HG02588 (cell line): Measurements from ENCODE around the gene IDI1.
"Not testable (repeated sequence)": the region's sequence is repeated elsewhere in the genome, so short reads cannot be mapped to it uniquely, and the experiment has no call there.

Source experiments
- ATAC-seq: cut with Tn5 transposase; IDR thresholded peaks from one replicate; pipeline ENCODE4 v1.9.1; 2021; ENCODE audit warnings: mild to moderate bottlenecking, moderate library complexity; ENCODE audit not compliant: unreplicated experiment

Gene IDI1

GRCh38 chr10:1036341-1036791 is 12.6 kb downstream of the IDI1 start:
- peak; percentile 79 for ATAC-seq

DNA sequence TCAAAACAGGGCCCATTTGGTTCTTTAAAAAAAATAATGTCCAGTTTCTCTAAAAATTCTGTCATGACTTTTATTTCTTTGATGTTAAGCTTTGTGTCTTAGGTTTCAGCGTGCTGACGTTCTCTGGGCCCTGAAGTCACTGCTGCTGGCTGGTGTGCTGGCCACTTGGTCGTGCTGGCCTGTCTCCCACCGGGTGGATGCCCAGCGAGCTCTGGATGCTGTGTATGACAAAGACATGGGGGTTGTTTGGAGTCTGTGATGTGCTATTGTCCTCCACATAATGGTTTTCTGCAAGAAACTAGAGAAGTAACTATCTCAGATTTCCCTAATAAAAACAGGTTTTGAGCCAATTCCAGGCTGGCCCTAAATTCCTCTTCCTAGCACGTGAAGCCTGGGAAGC is 13.7 kb downstream of the IDI1 start:
- no peak for ATAC-seq

DNA sequence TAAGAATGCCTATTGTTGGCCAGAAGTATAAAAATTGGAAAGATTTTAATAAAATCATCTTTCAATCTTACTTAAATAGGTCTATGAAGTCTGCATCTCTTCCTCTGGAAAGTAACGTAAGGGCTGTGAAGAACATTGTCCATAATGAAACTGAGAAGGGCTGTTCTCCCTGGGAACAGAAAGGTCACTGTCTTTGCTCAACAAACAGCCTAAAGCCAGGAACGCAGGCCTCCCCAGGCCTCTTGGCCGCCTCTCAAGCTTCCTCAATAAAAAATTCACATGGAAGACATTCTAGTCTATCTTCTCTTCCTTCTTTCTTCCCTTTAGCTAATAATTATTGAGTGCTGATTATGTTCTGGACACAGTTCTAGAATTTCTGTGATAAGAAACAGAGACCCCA is 14.2 kb downstream of the IDI1 start:
- no peak for ATAC-seq

- ATAC-seq, result no peak
Observed at GRCh38 chr10:1033601-1034000, 15.3 kb downstream of the IDI1 start.

- ATAC-seq, result no peak
Observed at GRCh38 chr10:1029838-1030237, 19.1 kb downstream of the IDI1 start.

DNA sequence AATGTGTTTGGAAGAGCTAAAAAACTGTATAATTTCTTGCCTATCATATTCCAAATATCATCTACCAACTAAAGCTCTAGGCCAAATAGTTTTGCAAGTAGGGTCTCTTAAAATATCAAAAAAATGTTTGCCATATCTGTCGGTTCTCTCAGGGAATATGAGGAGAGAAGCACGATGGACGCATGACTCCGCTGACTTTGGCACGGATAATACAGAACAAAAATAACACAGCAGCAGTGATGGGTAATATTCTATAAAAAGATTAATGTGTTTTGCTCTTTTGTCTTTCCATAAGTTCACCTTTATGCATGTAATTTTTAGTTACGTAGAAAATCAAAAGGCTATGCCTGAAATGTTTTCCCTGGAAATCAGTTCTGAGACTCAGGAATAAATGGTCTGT is 22.3 kb downstream of the IDI1 start:
- no peak for ATAC-seq

GRCh38 chr10:1025683-1026082 is 23.2 kb downstream of the IDI1 start, which contains the start of gene IDI2:
IDI2 (minus strand) TSS chr10:1025859; CDS start chr10:1024723, 1,136 bp downstream.
- no peak for ATAC-seq

- ATAC-seq, result no peak
Observed at GRCh38 chr10:1024103-1024502, 24.8 kb downstream of the IDI1 start.

GRCh38 chr10:1022413-1022812 is 26.5 kb downstream of the IDI1 start:
- ATAC-seq, result no peak

GRCh38 chr10:1020958-1021357 is 28.0 kb downstream of the IDI1 start:
- ATAC-seq, result no peak

DNA sequence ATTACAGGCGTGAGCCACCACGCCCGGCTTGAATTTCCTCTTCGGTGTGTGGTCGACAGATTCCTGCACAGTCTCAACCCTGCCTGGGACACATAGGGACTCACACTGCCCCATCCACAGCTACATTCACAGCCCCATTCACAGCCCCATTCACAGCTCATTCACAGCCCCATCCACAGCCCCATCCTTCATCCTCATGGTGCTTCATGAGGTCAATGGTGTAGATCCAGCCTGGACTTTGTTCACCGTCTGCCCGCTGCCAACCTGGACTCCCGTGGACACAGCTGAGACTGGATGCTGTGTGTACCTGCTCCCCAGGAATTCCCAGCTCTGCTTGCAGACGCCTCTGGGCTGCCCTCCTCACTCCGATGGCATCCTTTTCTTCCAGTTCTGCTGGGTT is 28.5 kb downstream of the IDI1 start:
- no peak for ATAC-seq

GRCh38 chr10:1019362-1019761 is 29.6 kb downstream of the IDI1 start:
- no peak for ATAC-seq

- ATAC-seq, result no peak
Observed at GRCh38 chr10:1015688-1016087, 33.2 kb downstream of the IDI1 start.

- ATAC-seq, result no peak
Observed at GRCh38 chr10:1011696-1012095, 37.2 kb downstream of the IDI1 start.

GRCh38 chr10:1010703-1011102 is 38.2 kb downstream of the IDI1 start:
- ATAC-seq, result no peak

DNA sequence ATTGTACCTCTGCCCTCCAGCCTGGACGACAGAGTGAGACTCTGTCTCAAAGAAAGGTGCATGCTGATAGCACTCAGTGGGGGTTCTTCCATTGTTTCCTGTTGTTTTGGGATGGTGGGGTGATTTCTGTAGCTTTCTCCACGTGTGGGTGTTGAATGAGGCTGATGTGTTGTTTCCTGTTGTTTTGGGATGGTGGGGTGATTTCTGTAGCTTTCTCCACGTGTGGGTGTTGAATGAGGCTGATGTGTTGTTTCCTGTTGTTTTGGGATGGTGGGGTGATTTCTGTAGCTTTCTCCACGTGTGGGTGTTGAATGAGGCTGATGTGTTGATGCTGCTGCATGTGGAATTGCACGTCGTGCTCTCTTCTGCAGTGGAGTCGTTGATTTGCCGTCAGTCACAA is 39.0 kb downstream of the IDI1 start:
- not testable (repeated sequence) for ATAC-seq

GRCh38 chr10:1009071-1009494 is 39.8 kb downstream of the IDI1 start:
- no peak for ATAC-seq

- ATAC-seq, result no peak
Observed at GRCh38 chr10:1007583-1007982, 41.3 kb downstream of the IDI1 start.

GRCh38 chr10:1006573-1006972 is 42.3 kb downstream of the IDI1 start:
- ATAC-seq, result no peak

- no peak for ATAC-seq
Observed at GRCh38 chr10:1003884-1004670, 44.8 kb downstream of the IDI1 start.

DNA sequence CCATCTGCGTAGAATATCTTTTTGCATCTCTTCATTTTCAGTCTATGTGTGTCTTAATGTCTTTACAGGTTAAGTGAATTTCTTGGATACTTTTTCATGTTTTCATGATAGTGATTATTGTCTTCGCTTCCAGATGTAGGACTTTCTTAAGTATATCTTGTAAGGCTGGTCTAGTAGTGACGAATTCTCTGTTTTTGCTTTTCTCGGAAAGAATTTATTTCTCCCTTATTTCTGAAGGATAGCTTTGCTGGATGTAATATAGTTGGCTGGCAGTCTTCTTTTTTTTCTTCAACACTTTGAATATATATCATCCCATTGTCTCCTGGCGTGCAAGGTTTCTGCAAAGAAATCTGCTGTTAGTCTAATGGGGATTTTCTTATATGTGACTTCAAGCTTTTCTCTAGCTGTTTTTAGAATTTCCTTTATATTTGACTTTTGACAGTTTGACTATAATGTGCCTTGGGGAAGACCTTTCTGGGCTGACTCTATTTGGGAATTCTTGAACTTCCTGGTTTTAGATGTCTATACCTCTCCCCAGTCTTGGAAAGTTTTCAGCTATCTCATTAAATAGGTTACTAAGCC is 46.4 kb downstream of the IDI1 start:
- ATAC-seq, result no peak

GRCh38 chr10:997266-998022 is 51.5 kb downstream of the IDI1 start:
- no peak for ATAC-seq
